Measurements from ENCODE around the gene ANAPC16. TPM values are rescaled to one million over a fixed set of nuclear protein-coding genes. Genes with fewer than 3 reads are reported as not detected.

ANAPC16 gene
- total RNA-seq, 1 experiment from 2014 or later, result 110 TPM

GRCh38 chr10:72184156-72184555 is 31.7 kb upstream of the ANAPC16 start:
- Mint-ChIP-seq H3K4me3 (ENCODE audit: unreplicated experiment) (no peak overlapping the region), H3K27me3 (ENCODE audit: insufficient read depth, unreplicated experiment) (no peaks in the 10 kb centered on the region), H3K4me1 (ENCODE audit: insufficient read depth, unreplicated experiment) (no peaks in the 10 kb centered on the region), H3K27ac (ENCODE audit: low read depth, unreplicated experiment) (no peak overlapping the region), H3K9me3 (ENCODE audit: unreplicated experiment) (peaks cover 10% of the 10 kb centered on the region), H3K36me3 (ENCODE audit: insufficient read depth, unreplicated experiment) (peaks cover 44% of the 10 kb centered on the region)
- ChIA-PET POLR2A (no interaction called here), CTCF (interaction anchor here (0.6 kb wide), 1 partner anchor 490 kb away, joined by 4 read pairs; no protein-coding TSS in a partner anchor)
- no peak for TF ChIP-seq CTCF (IDR thresholded peaks at IDR 0.05; ENCODE audit: unreplicated experiment)
- intact Hi-C loops (cut with micrococcal nuclease), result no loop called here
- DNase-seq (ENCODE audit: unreplicated experiment), result no peak
- BruUV-seq (replicated peaks), result no TSS peak

- H3K27ac Mint-ChIP-seq (ENCODE audit: low read depth, unreplicated experiment), result no peak overlapping the region
- TF ChIP-seq CTCF (IDR thresholded peaks at IDR 0.05; ENCODE audit: unreplicated experiment), result no peak
- H3K36me3 Mint-ChIP-seq (ENCODE audit: insufficient read depth, unreplicated experiment), result peaks cover 39% of the 10 kb centered on the region
- no peak overlapping the region for H3K4me3 Mint-ChIP-seq (ENCODE audit: unreplicated experiment)
- ChIA-PET POLR2A (interaction anchor here (1.3 to 1.5 kb wide), 2 partner anchors 15 to 29 kb away, joined by 3 read pairs; no protein-coding TSS in a partner anchor), CTCF (interaction anchor here (0.7 kb wide), 1 partner anchor 25 kb away, joined by 3 read pairs; no protein-coding TSS in a partner anchor)
- no peak for DNase-seq (ENCODE audit: unreplicated experiment)
- no peaks in the 10 kb centered on the region for H3K4me1 Mint-ChIP-seq (ENCODE audit: insufficient read depth, unreplicated experiment)
- BruUV-seq (replicated peaks), result no TSS peak
- H3K9me3 Mint-ChIP-seq (ENCODE audit: unreplicated experiment), result peaks cover 10% of the 10 kb centered on the region
- intact Hi-C loops (cut with micrococcal nuclease), result no loop called here
- H3K27me3 Mint-ChIP-seq (ENCODE audit: insufficient read depth, unreplicated experiment), result no peaks in the 10 kb centered on the region
These were observed 29.4 kb upstream of the ANAPC16 start for GRCh38 chr10:72186258-72186981.

- Mint-ChIP-seq H3K27ac (ENCODE audit: low read depth, unreplicated experiment) (no peak overlapping the region), H3K4me3 (ENCODE audit: unreplicated experiment) (no peak overlapping the region), H3K4me1 (ENCODE audit: insufficient read depth, unreplicated experiment) (no peaks in the 10 kb centered on the region), H3K9me3 (ENCODE audit: unreplicated experiment) (peaks cover 10% of the 10 kb centered on the region), H3K36me3 (ENCODE audit: insufficient read depth, unreplicated experiment) (peaks cover 41% of the 10 kb centered on the region), H3K27me3 (ENCODE audit: insufficient read depth, unreplicated experiment) (no peaks in the 10 kb centered on the region)
- CTCF ChIA-PET, result interaction anchor here (0.7 kb wide), 1 partner anchor 24 kb away, joined by 3 read pairs; no protein-coding TSS in a partner anchor
- DNase-seq (ENCODE audit: unreplicated experiment), result no peak
- no peak for TF ChIP-seq CTCF (IDR thresholded peaks at IDR 0.05; ENCODE audit: unreplicated experiment)
- POLR2A ChIA-PET, result interaction anchor here (1.3 to 1.5 kb wide), 2 partner anchors 16 to 28 kb away, joined by 3 read pairs; no protein-coding TSS in a partner anchor
- BruUV-seq (replicated peaks), result no TSS peak
- intact Hi-C loops (cut with micrococcal nuclease), result no loop called here
These were observed 28.9 kb upstream of the ANAPC16 start for GRCh38 chr10:72186982-72187330.

GRCh38 chr10:72194949-72195348 is 20.9 kb upstream of the ANAPC16 start:
- intact Hi-C loops (cut with micrococcal nuclease), result no loop called here
- no peaks in the 10 kb centered on the region for H3K27me3 Mint-ChIP-seq (ENCODE audit: insufficient read depth, unreplicated experiment)
- no peak for DNase-seq (ENCODE audit: unreplicated experiment)
- CTCF ChIA-PET, result no interaction called here
- no TSS peak for BruUV-seq (replicated peaks)
- H3K9me3 Mint-ChIP-seq (ENCODE audit: unreplicated experiment), result no peaks in the 10 kb centered on the region
- H3K4me1 Mint-ChIP-seq (ENCODE audit: insufficient read depth, unreplicated experiment), result no peaks in the 10 kb centered on the region
- peaks cover 58% of the 10 kb centered on the region for H3K36me3 Mint-ChIP-seq (ENCODE audit: insufficient read depth, unreplicated experiment)
- H3K4me3 Mint-ChIP-seq (ENCODE audit: unreplicated experiment), result no peak overlapping the region
- POLR2A ChIA-PET, result no interaction called here
- TF ChIP-seq CTCF (IDR thresholded peaks at IDR 0.05; ENCODE audit: unreplicated experiment), result no peak
- H3K27ac Mint-ChIP-seq (ENCODE audit: low read depth, unreplicated experiment), result no peak overlapping the region
